ENCODE data around the gene EML5.

The EML5 gene

DNA sequence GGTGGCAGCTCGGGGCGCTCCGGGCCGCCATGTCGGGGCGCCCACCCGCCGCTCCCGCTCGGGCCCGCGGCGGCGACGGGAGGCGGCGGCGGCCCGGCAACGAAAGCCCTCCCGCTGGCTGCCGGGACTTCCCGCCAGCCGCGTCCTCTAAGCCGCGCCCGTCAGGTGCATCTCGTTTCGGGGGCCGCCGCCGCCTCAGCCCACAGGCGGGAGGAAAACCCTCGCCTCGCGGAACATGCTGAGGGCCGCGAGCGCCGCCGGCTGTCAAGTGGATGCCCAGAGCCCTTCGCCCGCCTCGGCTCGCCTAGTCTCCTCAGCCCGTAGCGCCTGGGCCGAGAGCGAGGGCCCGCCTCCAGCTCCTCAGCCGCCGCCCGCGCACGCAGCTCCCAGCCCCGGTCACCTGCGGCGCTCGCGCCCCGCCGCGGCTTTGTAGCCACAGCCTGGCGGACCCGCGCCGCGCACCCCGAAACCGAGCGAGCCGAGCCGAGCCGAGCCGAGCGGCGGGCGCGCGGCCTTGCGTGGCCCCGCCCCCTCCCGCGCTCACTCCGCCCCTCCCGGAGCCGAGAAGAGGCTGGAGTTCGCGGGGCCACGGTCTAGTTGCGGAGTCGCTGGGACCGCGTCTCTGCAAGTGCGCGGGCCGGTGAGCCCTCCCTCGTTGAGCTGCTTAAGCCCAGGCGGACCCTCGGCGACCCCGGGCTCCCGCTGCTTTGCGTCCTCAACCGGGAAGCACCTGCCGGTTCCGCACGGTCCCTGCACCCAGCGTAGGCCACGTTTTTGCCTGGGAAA lies at the start of gene EML5:
TSS of gene EML5 (minus strand) at position 481 of the 786 bp plus-strand sequence. CDS start at position 31, 450 bp downstream.
- TF ChIP-seq, protein P1, sequence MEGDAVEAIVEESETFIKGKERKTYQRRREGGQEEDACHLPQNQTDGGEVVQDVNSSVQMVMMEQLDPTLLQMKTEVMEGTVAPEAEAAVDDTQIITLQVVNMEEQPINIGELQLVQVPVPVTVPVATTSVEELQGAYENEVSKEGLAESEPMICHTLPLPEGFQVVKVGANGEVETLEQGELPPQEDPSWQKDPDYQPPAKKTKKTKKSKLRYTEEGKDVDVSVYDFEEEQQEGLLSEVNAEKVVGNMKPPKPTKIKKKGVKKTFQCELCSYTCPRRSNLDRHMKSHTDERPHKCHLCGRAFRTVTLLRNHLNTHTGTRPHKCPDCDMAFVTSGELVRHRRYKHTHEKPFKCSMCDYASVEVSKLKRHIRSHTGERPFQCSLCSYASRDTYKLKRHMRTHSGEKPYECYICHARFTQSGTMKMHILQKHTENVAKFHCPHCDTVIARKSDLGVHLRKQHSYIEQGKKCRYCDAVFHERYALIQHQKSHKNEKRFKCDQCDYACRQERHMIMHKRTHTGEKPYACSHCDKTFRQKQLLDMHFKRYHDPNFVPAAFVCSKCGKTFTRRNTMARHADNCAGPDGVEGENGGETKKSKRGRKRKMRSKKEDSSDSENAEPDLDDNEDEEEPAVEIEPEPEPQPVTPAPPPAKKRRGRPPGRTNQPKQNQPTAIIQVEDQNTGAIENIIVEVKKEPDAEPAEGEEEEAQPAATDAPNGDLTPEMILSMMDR (IDR thresholded peaks at IDR 0.05; ENCODE audit: borderline replicate concordance, control extremely low read depth, extremely low read depth, insufficient read depth, missing control alignments), result peak; percentile 33
- peak; percentile 88 for DNase-seq (ENCODE audit: low spot score)
- in situ Hi-C loops (cut with MboI; ENCODE audit: low sequenced_read_pairs, unreplicated experiment), result no loop called here

DNA sequence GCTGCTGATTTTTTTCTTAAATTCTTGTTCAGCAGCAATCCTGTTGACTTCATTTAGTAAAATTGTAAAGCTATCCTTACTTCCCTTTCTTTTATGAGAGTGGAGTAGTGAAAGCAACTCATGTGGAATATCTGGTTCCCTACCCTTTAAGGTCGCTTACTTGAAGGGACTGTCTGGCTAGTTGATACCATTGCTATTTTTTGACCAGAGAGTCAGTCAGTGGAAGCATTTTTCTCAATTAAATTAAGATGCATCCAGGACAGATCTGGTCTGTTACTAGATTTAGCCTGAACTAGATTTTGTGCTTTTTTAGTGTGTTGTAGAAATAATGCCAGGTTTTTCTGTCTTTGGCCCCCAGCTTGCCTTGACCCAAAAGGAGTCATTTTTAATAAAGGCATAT lies 49.7 kb upstream of the EML5 start:
- no peak for DNase-seq (ENCODE audit: low spot score)
- in situ Hi-C loops (cut with MboI; ENCODE audit: low sequenced_read_pairs, unreplicated experiment), result no loop called here
- TF ChIP-seq, protein P1 (IDR thresholded peaks at IDR 0.05; ENCODE audit: borderline replicate concordance, control extremely low read depth, extremely low read depth, insufficient read depth, missing control alignments), result no peak

DNA sequence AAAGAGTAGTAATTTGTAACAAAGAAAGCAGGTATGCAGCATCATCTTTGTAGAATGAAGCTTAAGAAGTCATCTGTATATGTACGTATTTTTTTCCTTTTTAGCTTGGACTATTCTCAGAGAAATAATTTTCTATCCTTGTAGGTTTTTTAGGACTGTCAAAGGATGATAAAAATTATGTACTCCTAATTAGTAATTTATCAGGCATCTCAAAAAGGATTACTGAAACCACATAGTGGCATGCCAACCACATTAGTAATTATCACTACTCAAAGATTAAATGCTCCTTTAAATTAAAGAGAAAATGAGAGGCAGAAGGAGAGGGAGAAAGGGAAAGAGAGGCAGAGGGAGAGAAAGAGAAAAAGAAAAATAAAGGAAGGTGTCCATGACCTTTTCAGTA lies 49.0 kb upstream of the EML5 start:
- TF ChIP-seq, protein P1 (IDR thresholded peaks at IDR 0.05; ENCODE audit: borderline replicate concordance, control extremely low read depth, extremely low read depth, insufficient read depth, missing control alignments), result no peak
- in situ Hi-C loops (cut with MboI; ENCODE audit: low sequenced_read_pairs, unreplicated experiment), result no loop called here
- no peak for DNase-seq (ENCODE audit: low spot score)

DNA sequence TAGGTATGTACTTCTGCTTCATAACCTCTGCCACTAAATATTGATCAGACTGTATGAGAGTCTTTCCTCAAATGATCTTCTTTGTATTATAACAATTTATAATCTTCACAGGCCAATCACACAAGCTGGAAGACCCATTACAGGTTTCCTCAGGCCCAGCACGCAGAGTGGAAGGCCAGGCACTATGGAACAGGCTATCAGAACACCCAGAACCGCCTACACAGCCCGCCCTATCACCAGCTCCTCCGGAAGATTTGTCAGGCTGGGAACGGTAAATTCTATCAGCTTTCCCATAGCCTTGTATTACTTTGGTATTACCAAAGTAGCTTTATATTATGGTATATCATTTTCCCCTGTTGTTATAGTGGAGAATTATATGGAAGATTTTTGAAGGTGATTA lies 48.2 kb upstream of the EML5 start:
- DNase-seq (ENCODE audit: low spot score), result no peak
- TF ChIP-seq, protein P1 (IDR thresholded peaks at IDR 0.05; ENCODE audit: borderline replicate concordance, control extremely low read depth, extremely low read depth, insufficient read depth, missing control alignments), result no peak
- in situ Hi-C loops (cut with MboI; ENCODE audit: low sequenced_read_pairs, unreplicated experiment), result no loop called here

DNA sequence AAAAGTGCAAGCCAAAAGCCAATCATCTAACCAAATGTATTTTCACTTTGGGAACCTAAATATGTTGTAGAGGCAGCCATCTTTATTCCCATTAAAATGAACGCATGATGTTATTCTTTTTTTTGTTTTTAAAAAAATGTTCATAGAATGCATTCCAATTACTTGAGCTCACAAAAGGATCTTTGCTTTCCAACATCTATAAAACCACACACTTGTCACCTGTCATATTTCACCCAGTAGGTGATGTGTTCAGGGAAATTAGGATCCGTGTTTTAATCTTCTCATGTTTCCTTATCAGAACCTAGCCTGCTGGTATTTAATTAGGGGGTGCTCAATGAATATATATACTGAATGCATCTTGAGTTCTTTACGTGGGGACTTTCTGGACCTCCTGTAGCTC lies 45.3 kb upstream of the EML5 start:
- in situ Hi-C loops (cut with MboI; ENCODE audit: low sequenced_read_pairs, unreplicated experiment), result no loop called here
- no peak for DNase-seq (ENCODE audit: low spot score)
- TF ChIP-seq, protein P1 (IDR thresholded peaks at IDR 0.05; ENCODE audit: borderline replicate concordance, control extremely low read depth, extremely low read depth, insufficient read depth, missing control alignments), result no peak

DNA sequence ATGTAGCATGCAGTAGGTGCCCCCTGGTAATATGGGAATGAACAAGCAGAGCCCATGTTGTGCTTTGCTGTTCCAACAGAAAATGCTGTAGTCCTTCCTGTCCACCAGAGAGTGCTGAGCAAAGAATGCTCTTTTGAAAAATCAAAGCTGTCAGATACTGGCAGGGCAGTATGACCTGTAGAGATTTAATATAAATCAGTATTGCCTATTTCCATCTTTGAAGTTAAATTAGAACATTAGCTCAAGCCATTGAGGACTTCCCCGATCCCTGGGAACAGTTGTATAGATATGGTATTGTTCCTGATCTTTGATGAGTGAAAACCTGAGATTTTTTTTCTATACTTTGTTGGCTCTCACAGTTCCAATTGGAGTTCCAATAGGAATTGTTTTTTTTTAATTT lies 44.7 kb upstream of the EML5 start:
- in situ Hi-C loops (cut with MboI; ENCODE audit: low sequenced_read_pairs, unreplicated experiment), result no loop called here

More for the DNA sequence above, 44.7 kb upstream of the EML5 start:
- TF ChIP-seq, protein P1 (IDR thresholded peaks at IDR 0.05; ENCODE audit: borderline replicate concordance, control extremely low read depth, extremely low read depth, insufficient read depth, missing control alignments), result no peak
- DNase-seq (ENCODE audit: low spot score), result no peak
